GM23338 (cell line): ENCODE data around the gene SGCD. TPM values are rescaled to one million over a fixed set of nuclear protein-coding genes. Genes with fewer than 3 reads are reported as not detected.

Experiments
- ATAC-seq: fragments of 200-7000 bp; cut with Tn5 transposase; 3 replicates; pipeline ENCODE4 v1.9.1; 2020
- DNase-seq: peaks from one replicate; pipeline ENCODE4 v3.0.0-alpha.2; 2015; ENCODE audit warnings: low spot score
- H2AFZ ChIP-seq: fragments of 200-600 bp; sonication (generic); 2 replicates; pipeline ENCODE4 v1.8.0; 2016; ENCODE audit warnings: antibody characterized with exemption, mild to moderate bottlenecking, moderate library complexity
- H3F3A ChIP-seq: fragments of 200-600 bp; sonication (generic); replicated peaks from 2 replicates; pipeline ENCODE4 v1.8.0; 2017; ENCODE audit warnings: antibody characterized with exemption, mixed run types, low read depth
- H3K27ac ChIP-seq: fragments of 200-600 bp; sonication (generic); 2 replicates; pipeline ENCODE4 v1.6.1; 2016; ENCODE audit warnings: low read depth
- H3K27me3 ChIP-seq: fragments of 200-600 bp; sonication (generic); 2 replicates; pipeline ENCODE4 v1.8.0; 2016; ENCODE audit warnings: mild to moderate bottlenecking, mixed run types, moderate library complexity; ENCODE audit not compliant: insufficient read depth
- H3K36me3 ChIP-seq: fragments of 200-600 bp; sonication (generic); 2 replicates; pipeline ENCODE4 v1.8.0; 2016; ENCODE audit warnings: mild to moderate bottlenecking; ENCODE audit not compliant: insufficient read depth
- H3K4me1 ChIP-seq: fragments of 200-600 bp; sonication (generic); 2 replicates; pipeline ENCODE4 v1.8.0; 2016; ENCODE audit warnings: mild to moderate bottlenecking, moderate library complexity; ENCODE audit not compliant: insufficient read depth
- H3K4me2 ChIP-seq: fragments of 200-600 bp; sonication (generic); 2 replicates; pipeline ENCODE4 v1.7.1; 2017; ENCODE audit warnings: mixed run types
- H3K4me3 ChIP-seq: fragments of 200-600 bp; sonication (generic); 2 replicates; pipeline ENCODE4 v1.6.1; 2016; ENCODE audit warnings: mixed run types
- H3K79me2 ChIP-seq: fragments of 200-600 bp; sonication (generic); replicated peaks from 2 replicates; pipeline ENCODE4 v1.8.0; 2017; ENCODE audit warnings: mild to moderate bottlenecking; ENCODE audit not compliant: insufficient read depth
- H3K9me2 ChIP-seq: fragments of 200-600 bp; sonication (generic); 2 replicates; pipeline ENCODE4 v1.8.0; 2017; ENCODE audit not compliant: insufficient read depth
- H4K20me1 ChIP-seq: fragments of 200-600 bp; sonication (generic); replicated peaks from 2 replicates; pipeline ENCODE4 v1.8.0; 2017; ENCODE audit warnings: mild to moderate bottlenecking; ENCODE audit not compliant: insufficient read depth
- H3K27ac Mint-ChIP-seq: 2 replicates; pipeline ENCODE4 v1.8.0; 2020; ENCODE audit warnings: inconsistent platforms, mild to moderate bottlenecking, moderate library complexity, mixed read lengths
- H3K27me3 Mint-ChIP-seq: 3 replicates; pipeline ENCODE4 v1.8.0; 2022; ENCODE audit warnings: low read depth, mild to moderate bottlenecking, moderate library complexity, mixed read lengths, inconsistent platforms; ENCODE audit not compliant: insufficient read depth, poor library complexity
- H3K36me3 Mint-ChIP-seq: 3 replicates; pipeline ENCODE4 v1.8.0; 2021; ENCODE audit warnings: low read depth, mild to moderate bottlenecking, inconsistent platforms, moderate library complexity, mixed read lengths
- H3K4me1 Mint-ChIP-seq: 3 replicates; pipeline ENCODE4 v1.8.0; 2020; ENCODE audit warnings: mild to moderate bottlenecking, inconsistent platforms, mixed read lengths
- H3K4me3 Mint-ChIP-seq: 3 replicates; pipeline ENCODE4 v1.8.0; 2021; ENCODE audit warnings: moderate library complexity, mild to moderate bottlenecking, inconsistent platforms, mixed read lengths
- H3K9me3 Mint-ChIP-seq: 3 replicates; pipeline ENCODE4 v1.8.0; 2020; ENCODE audit warnings: moderate library complexity, mild to moderate bottlenecking, inconsistent platforms, mixed read lengths
- CREB1 ChIP-seq: fragments of 250-450 bp; sonication (Bioruptor Pico); IDR thresholded peaks from 2 replicates; pipeline ENCODE4 v1.5.0; 2020; ENCODE audit warnings: low read depth, mild to moderate bottlenecking, moderate library complexity
- EZH2phosphoT487 ChIP-seq: fragments of 200-600 bp; sonication (generic); IDR thresholded peaks from one replicate; pipeline ENCODE4 v1.8.1; 2018; ENCODE audit warnings: antibody characterized with exemption; ENCODE audit not compliant: unreplicated experiment
- POLR2AphosphoS5 ChIP-seq: IDR thresholded peaks from 2 replicates; pipeline ENCODE4 v1.6.1; 2016; ENCODE audit warnings: antibody characterized with exemption, low read depth
- STAT1 ChIP-seq: IDR thresholded peaks from one replicate; pipeline ENCODE4 v1.6.1; 2016; ENCODE audit warnings: antibody characterized with exemption; ENCODE audit not compliant: unreplicated experiment
- ZNF114 ChIP-seq: fragments of 250-450 bp; sonication (Bioruptor Pico); IDR thresholded peaks from 2 replicates; pipeline ENCODE4 v1.5.0; 2020; ENCODE audit warnings: mild to moderate bottlenecking, moderate library complexity
- ZNF331 ChIP-seq: fragments of 250-450 bp; sonication (Bioruptor Pico); IDR thresholded peaks from 2 replicates; pipeline ENCODE4 v1.5.0; 2020; ENCODE audit warnings: low read depth, mild to moderate bottlenecking, moderate library complexity
- polyA plus RNA-seq: library from polyadenylated mRNA; unstranded; fragments of >200 nt; fragmentation: Nextera tagmentation; extraction: Ambion mirVana; gene quantifications from 2 replicates; pipeline ENCODE4 v1.2.1, GENCODE V29; 2016
- total RNA-seq: library from RNA; depleted of rRNA; stranded (reverse); fragments of >200 nt; shearing (Covaris generic); gene quantifications from 2 replicates; pipeline ENCODE4 v1.2.3, GENCODE V29; 2014
- TF ChIP-seq, protein P1 (sequence below), 2 experiments: fragments of 200-600 bp in 1 of 2; sonication (generic) in 1 of 2; conservative IDR thresholded peaks; 2 replicates each; pipeline versions ENCODE4 v1.5.1 to v1.6.1; 2016 to 2017; ENCODE audit warnings: antibody characterized with exemption in 2 of 2, low read depth in 2 of 2, mild to moderate bottlenecking in 2 of 2, moderate library complexity in 1 of 2
- TF ChIP-seq, protein P2 (sequence below): IDR thresholded peaks from 2 replicates; pipeline ENCODE4 v1.6.1; 2016; ENCODE audit warnings: antibody characterized with exemption

SGCD gene
- total and polyA plus RNA-seq, 2 experiments from 2014 or later = 0.03 to 0.05 TPM

DNA sequence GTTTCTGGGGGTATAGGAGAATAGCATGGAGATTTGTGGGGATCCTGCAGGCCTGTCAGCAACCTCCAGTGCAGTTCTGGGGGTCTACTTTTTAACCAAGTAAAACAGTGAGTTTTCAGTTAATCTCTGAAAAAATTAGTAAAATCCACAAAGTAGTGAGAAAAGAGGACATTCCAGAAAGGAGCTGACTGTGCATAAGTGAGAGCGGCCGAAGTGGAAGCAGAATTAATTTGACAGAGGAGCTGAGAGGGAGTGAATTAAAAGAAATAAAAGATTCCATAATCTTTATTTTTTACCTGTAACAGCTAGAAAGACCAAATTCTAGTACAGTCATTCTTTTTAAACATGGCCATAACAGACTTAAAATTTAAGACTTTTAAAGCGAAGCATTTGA is 149.2 kb downstream of the SGCD start (continued):
- TF ChIP-seq POLR2AphosphoS5 (no peak), ZNF331 (CRISPR knock-in tag) (no peak), STAT1 (no peak), CREB1 (CRISPR knock-in tag) (no peak), EZH2phosphoT487 (no peak)
- TF ChIP-seq, protein P1, sequence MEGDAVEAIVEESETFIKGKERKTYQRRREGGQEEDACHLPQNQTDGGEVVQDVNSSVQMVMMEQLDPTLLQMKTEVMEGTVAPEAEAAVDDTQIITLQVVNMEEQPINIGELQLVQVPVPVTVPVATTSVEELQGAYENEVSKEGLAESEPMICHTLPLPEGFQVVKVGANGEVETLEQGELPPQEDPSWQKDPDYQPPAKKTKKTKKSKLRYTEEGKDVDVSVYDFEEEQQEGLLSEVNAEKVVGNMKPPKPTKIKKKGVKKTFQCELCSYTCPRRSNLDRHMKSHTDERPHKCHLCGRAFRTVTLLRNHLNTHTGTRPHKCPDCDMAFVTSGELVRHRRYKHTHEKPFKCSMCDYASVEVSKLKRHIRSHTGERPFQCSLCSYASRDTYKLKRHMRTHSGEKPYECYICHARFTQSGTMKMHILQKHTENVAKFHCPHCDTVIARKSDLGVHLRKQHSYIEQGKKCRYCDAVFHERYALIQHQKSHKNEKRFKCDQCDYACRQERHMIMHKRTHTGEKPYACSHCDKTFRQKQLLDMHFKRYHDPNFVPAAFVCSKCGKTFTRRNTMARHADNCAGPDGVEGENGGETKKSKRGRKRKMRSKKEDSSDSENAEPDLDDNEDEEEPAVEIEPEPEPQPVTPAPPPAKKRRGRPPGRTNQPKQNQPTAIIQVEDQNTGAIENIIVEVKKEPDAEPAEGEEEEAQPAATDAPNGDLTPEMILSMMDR (conservative IDR thresholded peaks at IDR 0.05; ENCODE audit: low read depth in 2 of 2) = no peak
- TF ChIP-seq, protein P2, sequence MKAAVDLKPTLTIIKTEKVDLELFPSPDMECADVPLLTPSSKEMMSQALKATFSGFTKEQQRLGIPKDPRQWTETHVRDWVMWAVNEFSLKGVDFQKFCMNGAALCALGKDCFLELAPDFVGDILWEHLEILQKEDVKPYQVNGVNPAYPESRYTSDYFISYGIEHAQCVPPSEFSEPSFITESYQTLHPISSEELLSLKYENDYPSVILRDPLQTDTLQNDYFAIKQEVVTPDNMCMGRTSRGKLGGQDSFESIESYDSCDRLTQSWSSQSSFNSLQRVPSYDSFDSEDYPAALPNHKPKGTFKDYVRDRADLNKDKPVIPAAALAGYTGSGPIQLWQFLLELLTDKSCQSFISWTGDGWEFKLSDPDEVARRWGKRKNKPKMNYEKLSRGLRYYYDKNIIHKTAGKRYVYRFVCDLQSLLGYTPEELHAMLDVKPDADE = no peak

DNA sequence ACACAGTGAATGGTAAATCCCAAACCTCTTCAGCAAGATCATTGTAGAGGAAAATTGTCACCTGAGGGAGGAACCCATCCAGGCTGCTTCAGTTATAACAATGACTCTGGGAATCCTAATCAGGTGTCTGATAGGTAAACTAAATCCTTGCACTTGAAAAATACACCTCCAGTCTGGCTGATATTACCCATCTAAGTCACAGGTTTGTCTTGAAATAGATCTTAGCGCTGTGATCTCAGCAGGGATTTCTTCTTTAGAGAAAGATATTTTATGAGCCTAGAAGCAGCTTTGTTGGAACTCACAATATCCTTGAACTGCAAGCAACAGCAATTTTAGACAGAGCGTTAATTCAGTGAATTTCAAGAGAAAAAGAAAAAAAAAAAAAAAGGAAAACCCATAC is 149.7 kb downstream of the SGCD start:
- no peaks in the 10 kb centered on the region for H3K4me1 ChIP-seq
- peaks cover 5% of the 10 kb centered on the region for H3K27me3 Mint-ChIP-seq
- H3K27ac Mint-ChIP-seq = no peak overlapping the region; the same call in 1 of the 2 replicates

More for the DNA sequence above, 149.7 kb downstream of the SGCD start:
- peaks cover 12% of the 10 kb centered on the region for H3K4me1 Mint-ChIP-seq
- Histone ChIP-seq H3K9me2 (peaks cover 5% of the 10 kb centered on the region; the same call in 1 of the 2 replicates), H3K4me3 (no peak overlapping the region), H3K27me3 (no peaks in the 10 kb centered on the region), H4K20me1 (no peaks in the 10 kb centered on the region), H2AFZ (no peak overlapping the region; the same call in 1 of the 2 replicates), H3K79me2 (no peaks in the 10 kb centered on the region), H3K36me3 (no peaks in the 10 kb centered on the region), H3K27ac (no peak overlapping the region), H3K4me2 (no peak overlapping the region), H3F3A (no peaks in the 10 kb centered on the region)
- DNase-seq (no peak), ATAC-seq (no peak)
- H3K36me3 Mint-ChIP-seq = no peaks in the 10 kb centered on the region
- 0 out of 3 replicates have a peak, but pooled peaks cover 3% of the 10 kb centered on the region for H3K9me3 Mint-ChIP-seq
- no peak overlapping the region for H3K4me3 Mint-ChIP-seq
- TF ChIP-seq, protein P1 (conservative IDR thresholded peaks at IDR 0.05; ENCODE audit: low read depth in 2 of 2) = no peak
- no peak for TF ChIP-seq EZH2phosphoT487
- no peak for TF ChIP-seq ZNF114 (CRISPR knock-in tag)
